B cell (primary cell): ENCODE data around the gene H2BK1. TPM values are rescaled to one million over a fixed set of nuclear protein-coding genes. Genes with fewer than 3 reads are reported as not detected.

ENCODE experiments used
- ATAC-seq: fragments of 200-7000 bp; cut with Tn5 transposase; one replicate; pipeline ENCODE4 v1.10.0; 2021; ENCODE audit warnings: low read depth, mild to moderate bottlenecking, moderate number of reproducible peaks, moderate library complexity
- CTCF ChIA-PET: fragments of 350-600 bp; sonication (Branson Sonifier 250); formaldehyde crosslinking; loops from one replicate; lab custom pipeline; 2021; ENCODE audit warnings: antibody characterized with exemption, inconsistent platforms; lab: Charles Lee
- POLR2A ChIA-PET: fragments of 350-600 bp; sonication (Branson Sonifier 250); formaldehyde crosslinking; loops from one replicate; lab custom pipeline; 2021; ENCODE audit warnings: antibody characterized with exemption; lab: Charles Lee
- DNase-seq: peaks from one replicate; pipeline ENCODE4 v3.0.0; 2013
- H2AFZ ChIP-seq: 2 replicates; pipeline ENCODE4 v1.6.1; 2012; ENCODE audit warnings: mild to moderate bottlenecking, low read depth, low read length; ENCODE audit not compliant: insufficient read depth, poor library complexity, severe bottlenecking
- H3K27ac ChIP-seq, 2 donors: 1 replicate in 1 of 2; 2 replicates in 1 of 2; pipeline ENCODE4 v1.5.1; 2012 to 2013; ENCODE audit warnings: low read length in 2 of 2, mild to moderate bottlenecking in 2 of 2, moderate library complexity in 1 of 2
- H3K27me3 ChIP-seq, 4 experiments: fragments of 200-600 bp in 1 of 4; sonication (generic) in 1 of 4; replicated peaks in 1 of 4; 1 replicate in 2 of 4; 2 replicates in 2 of 4; pipeline versions ENCODE4 v1.6.1 to v1.7.0; 2013 to 2016; ENCODE audit warnings: low read length in 3 of 4, mild to moderate bottlenecking in 2 of 4, mixed read lengths in 1 of 4, moderate library complexity in 1 of 4; ENCODE audit not compliant: insufficient read depth in 4 of 4, control insufficient read depth in 3 of 4; ENCODE audit errors: control extremely low read depth in 1 of 4
- H3K36me3 ChIP-seq, 2 experiments: replicated peaks in 1 of 2; 1 replicate in 1 of 2; 2 replicates in 1 of 2; pipeline versions ENCODE4 v1.6.1 to v1.7.1; 2013; ENCODE audit warnings: low read length in 1 of 2; ENCODE audit not compliant: insufficient read depth in 2 of 2, control insufficient read depth in 1 of 2; ENCODE audit errors: control extremely low read depth in 1 of 2, extremely low read depth in 1 of 2
- H3K4me1 ChIP-seq, 2 donors: fragments of 200-600 bp in 1 of 2; sonication (generic) in 1 of 2; 1 replicate in 1 of 2; 2 replicates in 1 of 2; pipeline versions ENCODE4 v1.5.1 to v1.6.1; 2013 to 2017; ENCODE audit warnings: low read length in 2 of 2; ENCODE audit not compliant: control insufficient read depth in 2 of 2, insufficient read depth in 2 of 2
- H3K4me2 ChIP-seq: replicated peaks from 2 replicates; pipeline ENCODE3; 2012; ENCODE audit warnings: mild to moderate bottlenecking, low read depth, low read length; ENCODE audit not compliant: poor library complexity, severe bottlenecking
- H3K4me3 ChIP-seq, 5 experiments: fragments of 200-600 bp in 1 of 5; sonication (generic) in 1 of 5; 1 replicate in 3 of 5; 2 replicates in 2 of 5; pipeline versions ENCODE4 v1.5.1 to v1.7.0; 2011 to 2016; ENCODE audit warnings: low read length in 4 of 5, mild to moderate bottlenecking in 4 of 5, low read depth in 2 of 5, control low read depth in 1 of 5, moderate library complexity in 1 of 5; ENCODE audit not compliant: insufficient read depth in 1 of 5; ENCODE audit errors: control extremely low read depth in 1 of 5, extremely low read depth in 1 of 5
- H3K79me2 ChIP-seq: fragments of 200-600 bp; sonication (generic); one replicate; pipeline ENCODE4 v1.6.0; 2016; ENCODE audit warnings: low read length; ENCODE audit not compliant: control insufficient read depth, insufficient read depth
- H3K9ac ChIP-seq: fragments of 200-600 bp; sonication (generic); 2 replicates; pipeline ENCODE4 v1.6.1; 2017; ENCODE audit warnings: mild to moderate bottlenecking, low read length, moderate library complexity
- H3K9me3 ChIP-seq, 3 donors: one replicate each; pipeline versions ENCODE4 v1.6.1 to v1.7.1; 2013; ENCODE audit warnings: low read length in 2 of 3; ENCODE audit not compliant: control insufficient read depth in 2 of 3, insufficient read depth in 1 of 3; ENCODE audit errors: control extremely low read depth in 1 of 3
- H4K20me1 ChIP-seq: 2 replicates; pipeline ENCODE4 v1.6.0; 2012; ENCODE audit warnings: mild to moderate bottlenecking, low read length; ENCODE audit not compliant: insufficient read depth, control insufficient read depth, poor library complexity, severe bottlenecking
- H3K27ac Mint-ChIP-seq: one replicate; pipeline ENCODE4 v1.8.0; 2021; ENCODE audit warnings: mixed read lengths
- H3K27me3 Mint-ChIP-seq: one replicate; pipeline ENCODE4 v1.8.0; 2021; ENCODE audit warnings: mixed read lengths
- H3K4me1 Mint-ChIP-seq: one replicate; pipeline ENCODE4 v1.8.0; 2021; ENCODE audit warnings: mixed read lengths
- H3K4me3 Mint-ChIP-seq: one replicate; pipeline ENCODE4 v1.8.0; 2021; ENCODE audit warnings: mixed read lengths
- H3K9me3 Mint-ChIP-seq: one replicate; pipeline ENCODE4 v1.8.0; 2022; ENCODE audit warnings: mixed read lengths; ENCODE audit not compliant: insufficient read depth
- EZH2 ChIP-seq: IDR thresholded peaks from 2 replicates; pipeline ENCODE4 v1.6.1; 2012; ENCODE audit warnings: borderline replicate concordance, low read depth, mild to moderate bottlenecking, moderate library complexity, low read length; ENCODE audit not compliant: insufficient read depth, poor library complexity, severe bottlenecking
- WGBS: methylation state at CpG from one replicate; pipeline ENCODE4 v1.1.5; 2013; ENCODE audit warnings: missing lambda C conversion rate; ENCODE audit not compliant: insufficient coverage; 5-methylcytosine and 5-hydroxymethylcytosine counted together
- intact Hi-C: fragments of 100-400 bp; cut with micrococcal nuclease; formaldehyde crosslinking; loops from one replicate; pipeline ENCODE4 v1.10.0; 2022
- polyA plus RNA-seq: library from polyadenylated mRNA; depleted of rRNA; stranded (reverse); fragments of >200 nt; gene quantifications from 2 replicates; pipeline ENCODE4 v1.2.3, GENCODE V29; 2012
- total RNA-seq, 2 donors: library from RNA; stranded (reverse); fragments of 120-200 nt in 1 of 2; gene quantifications; 1 replicate in 1 of 2; 2 replicates in 1 of 2; pipeline versions ENCODE4 v1.2.3 to v1.2.4, GENCODE V29; 2013 to 2022
- TF ChIP-seq, protein P1 (sequence below): fragments of 200-600 bp; IDR thresholded peaks from one replicate; pipeline ENCODE4 v1.8.0; 2022; ENCODE audit warnings: antibody characterized with exemption, mild to moderate bottlenecking

Gene H2BK1
- total and polyA plus RNA-seq, 2 donors (not counting 1 experiment from before 2014, with no cell fraction given), result 4.2 TPM; not detected in 1

DNA sequence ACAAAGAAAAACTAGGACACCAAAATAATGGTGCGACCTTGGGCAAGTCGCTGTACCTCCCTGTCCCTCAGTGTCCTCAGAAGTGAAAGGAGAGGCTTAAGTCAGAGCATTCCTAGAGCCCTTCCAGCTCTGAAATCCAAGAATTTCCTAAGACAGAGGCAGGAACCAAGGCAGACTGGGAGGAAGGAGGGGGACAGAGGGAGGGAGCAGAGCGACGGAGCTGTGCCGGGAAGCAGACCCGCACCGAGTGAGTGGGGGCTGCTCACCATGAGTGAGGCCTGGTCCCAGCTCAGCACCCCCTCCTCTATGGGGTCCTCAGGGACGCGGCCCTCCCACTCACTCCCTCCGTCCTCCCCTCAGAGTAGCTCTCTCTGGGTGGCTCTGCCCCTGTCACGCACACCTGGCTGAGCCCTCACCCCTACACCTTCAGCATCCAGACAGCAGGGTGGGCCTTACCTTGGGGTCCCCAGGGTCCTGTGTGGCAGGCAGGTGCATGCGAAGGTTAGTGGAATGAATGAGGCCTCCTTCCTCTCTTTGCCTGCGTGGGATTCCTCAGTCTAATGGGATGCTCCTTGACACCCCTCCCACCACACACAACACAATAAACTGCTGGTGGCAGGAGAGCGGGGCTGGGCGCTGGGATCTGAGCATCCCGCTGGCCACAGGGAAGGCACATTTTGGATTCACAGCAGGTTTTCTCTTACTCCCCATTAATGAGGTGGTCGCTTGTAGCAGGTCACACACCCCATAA, 42.8 kb upstream of the H2BK1 start:
- H3K4me3 ChIP-seq, result no peak overlapping the region
- H3K27ac ChIP-seq, result no peak overlapping the region
- H3K27me3 Mint-ChIP-seq, result peaks cover 67% of the 10 kb centered on the region
- peak overlapping the region; percentile 86 for H3K4me3 Mint-ChIP-seq
- POLR2A ChIA-PET, result interaction anchor here (0.6 kb wide), 1 partner anchor 122 kb away, joined by 3 read pairs; no protein-coding TSS in a partner anchor
- DNase-seq, result no peak
- H3K4me2 ChIP-seq, result no peak overlapping the region
- peaks cover 13 to 21% of the 10 kb centered on the region in 2 donors for H3K4me1 ChIP-seq
- WGBS, result 90% methylated on average over 12 of the region's 17 CpGs
- no peaks in the 10 kb centered on the region for H3K9me3 ChIP-seq
- ATAC-seq, result no peak
- H3K27ac Mint-ChIP-seq, result no peak overlapping the region
- H2AFZ ChIP-seq, result no peak overlapping the region
- H3K27me3 ChIP-seq, result peaks cover 0 to 47% (median 15%) of the 10 kb centered on the region in 4 experiments
- H3K9ac ChIP-seq, result no peak overlapping the region
- no peaks in the 10 kb centered on the region for H3K79me2 ChIP-seq
- no peaks in the 10 kb centered on the region for H4K20me1 ChIP-seq
- H3K4me1 Mint-ChIP-seq, result peaks cover 24% of the 10 kb centered on the region
- CTCF ChIA-PET, result interaction anchor here (2.0 kb wide), 1 partner anchor 9 kb away, joined by 8 read pairs; no protein-coding TSS in a partner anchor
- H3K36me3 ChIP-seq, result no peaks in the 10 kb centered on the region
- intact Hi-C loops, result no loop called here
- H3K9me3 Mint-ChIP-seq, result no peaks in the 10 kb centered on the region
- TF ChIP-seq EZH2, result no peak
- TF ChIP-seq, protein P1, sequence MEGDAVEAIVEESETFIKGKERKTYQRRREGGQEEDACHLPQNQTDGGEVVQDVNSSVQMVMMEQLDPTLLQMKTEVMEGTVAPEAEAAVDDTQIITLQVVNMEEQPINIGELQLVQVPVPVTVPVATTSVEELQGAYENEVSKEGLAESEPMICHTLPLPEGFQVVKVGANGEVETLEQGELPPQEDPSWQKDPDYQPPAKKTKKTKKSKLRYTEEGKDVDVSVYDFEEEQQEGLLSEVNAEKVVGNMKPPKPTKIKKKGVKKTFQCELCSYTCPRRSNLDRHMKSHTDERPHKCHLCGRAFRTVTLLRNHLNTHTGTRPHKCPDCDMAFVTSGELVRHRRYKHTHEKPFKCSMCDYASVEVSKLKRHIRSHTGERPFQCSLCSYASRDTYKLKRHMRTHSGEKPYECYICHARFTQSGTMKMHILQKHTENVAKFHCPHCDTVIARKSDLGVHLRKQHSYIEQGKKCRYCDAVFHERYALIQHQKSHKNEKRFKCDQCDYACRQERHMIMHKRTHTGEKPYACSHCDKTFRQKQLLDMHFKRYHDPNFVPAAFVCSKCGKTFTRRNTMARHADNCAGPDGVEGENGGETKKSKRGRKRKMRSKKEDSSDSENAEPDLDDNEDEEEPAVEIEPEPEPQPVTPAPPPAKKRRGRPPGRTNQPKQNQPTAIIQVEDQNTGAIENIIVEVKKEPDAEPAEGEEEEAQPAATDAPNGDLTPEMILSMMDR, result no peak

DNA sequence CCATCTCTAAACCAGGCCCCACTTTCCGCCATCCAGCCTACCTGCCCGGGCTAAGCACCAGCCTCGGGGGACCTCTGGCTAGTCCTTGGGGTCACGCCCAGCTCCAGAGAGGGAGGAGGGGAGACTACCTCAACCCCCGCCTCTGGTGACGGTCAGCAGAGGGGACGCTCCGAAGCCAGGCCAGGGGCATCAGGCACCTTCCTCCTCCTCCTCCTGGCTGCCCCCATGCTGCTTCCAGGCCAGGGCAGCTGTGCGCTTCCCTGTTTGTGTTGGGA, 42.2 kb upstream of the H2BK1 start:
- peaks cover 20 to 28% of the 10 kb centered on the region in 2 donors for H3K4me1 ChIP-seq
- peak overlapping the region; percentile 86 for H3K4me3 Mint-ChIP-seq
- DNase-seq (no peak), ATAC-seq (no peak)
- POLR2A ChIA-PET, result interaction anchor here (0.6 to 0.9 kb wide), 2 partner anchors 20 to 123 kb away, joined by 3 read pairs; partner anchors contain the start of gene CHPF2
- WGBS, result no CpG with 5 or more reads among the region's 9 CpGs
- H3K9ac ChIP-seq, result no peak overlapping the region
- H2AFZ ChIP-seq, result no peak overlapping the region
- TF ChIP-seq EZH2, result no peak
- TF ChIP-seq, protein P1, result no peak
- no peaks in the 10 kb centered on the region for H4K20me1 ChIP-seq
- no peaks in the 10 kb centered on the region for H3K36me3 ChIP-seq
- peaks cover 0 to 47% (median 17%) of the 10 kb centered on the region in 4 experiments for H3K27me3 ChIP-seq
- H3K79me2 ChIP-seq, result no peaks in the 10 kb centered on the region
- intact Hi-C loops, result no loop called here
- no peak overlapping the region for H3K4me3 ChIP-seq
- peaks cover 29% of the 10 kb centered on the region for H3K4me1 Mint-ChIP-seq
- H3K27ac ChIP-seq, result no peak overlapping the region
- no peak overlapping the region for H3K27ac Mint-ChIP-seq
- H3K9me3 ChIP-seq, result no peaks in the 10 kb centered on the region
- peak overlapping the region; percentile 87 for H3K4me2 ChIP-seq
- H3K27me3 Mint-ChIP-seq, result peaks cover 60% of the 10 kb centered on the region
- CTCF ChIA-PET, result interaction anchor here (2.0 kb wide), 1 partner anchor 9 kb away, joined by 8 read pairs; no protein-coding TSS in a partner anchor
- no peaks in the 10 kb centered on the region for H3K9me3 Mint-ChIP-seq
